Endometrial microvascular endothelial cells (primary cell): ENCODE data around the gene C3. TPM values are rescaled to one million over a fixed set of nuclear protein-coding genes. Genes with fewer than 3 reads are reported as not detected.
"Not testable (repeated sequence)": the region's sequence is repeated elsewhere in the genome, so short reads cannot be mapped to it uniquely, and the experiment has no call there.

ENCODE experiments used
- in situ Hi-C: cut with HindIII; loops from 2 replicates; pipeline ENCODE4 v1.10.0; 2017; ENCODE audit warnings: low sequenced_read_pairs, low pct_unique_long_range_greater_than_20kb; ENCODE audit errors: inconsistent ontology term
- total RNA-seq: library from RNA; depleted of rRNA; stranded (reverse); fragments of >200 nt; gene quantifications from one replicate; pipeline ENCODE4 v1.2.3, GENCODE V29; 2015; ENCODE audit errors: inconsistent ontology term

The C3 gene
- total RNA-seq, 1 donor from 2014 or later: not detected

DNA sequence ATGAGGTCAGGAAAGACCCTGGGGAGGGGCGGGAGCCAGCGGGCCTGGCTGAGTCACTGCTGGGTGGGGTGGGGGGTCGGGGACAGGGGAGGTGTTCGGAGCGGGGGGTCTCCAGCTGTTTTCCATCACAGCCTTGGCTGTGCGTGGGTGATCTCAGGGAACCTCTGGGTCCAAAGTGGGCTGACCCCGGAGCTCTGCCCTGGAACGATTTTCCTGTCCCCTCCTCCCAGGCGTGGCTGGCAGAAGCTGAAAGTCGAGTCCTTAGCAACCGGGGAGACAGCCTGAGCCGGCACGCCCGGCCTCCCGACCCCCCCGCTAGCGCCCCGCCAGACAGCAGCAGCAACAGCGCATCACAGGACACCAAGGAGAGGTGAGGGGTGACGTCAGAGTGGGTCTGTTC, 29.6 kb upstream of the C3 start:
- in situ Hi-C loops: no loop called here

- in situ Hi-C loops: not testable (repeated sequence)
These were observed 28.1 kb upstream of the C3 start for GRCh38 chr19:6748543-6748942.

DNA sequence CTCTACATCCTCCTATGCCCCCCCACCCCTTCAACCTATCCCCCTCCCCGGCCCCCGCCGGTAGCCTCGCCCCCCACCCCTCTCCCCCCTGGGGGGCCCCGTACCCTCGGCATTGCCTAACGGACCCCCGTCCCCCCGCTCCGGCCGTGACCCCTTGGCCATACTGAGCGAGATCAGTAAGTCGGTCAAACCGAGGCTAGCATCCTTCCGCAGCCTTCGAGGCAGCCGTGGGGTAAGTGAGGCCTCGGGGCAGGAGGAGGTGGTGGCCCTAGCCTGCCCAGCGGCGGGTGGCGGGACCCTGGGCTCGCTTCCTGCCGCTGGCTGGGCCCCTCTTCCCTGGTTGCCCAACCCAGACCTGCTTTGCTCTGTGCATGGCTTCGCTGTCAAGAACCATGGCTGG, 25.5 kb upstream of the C3 start:
- in situ Hi-C loops: no loop called here

DNA sequence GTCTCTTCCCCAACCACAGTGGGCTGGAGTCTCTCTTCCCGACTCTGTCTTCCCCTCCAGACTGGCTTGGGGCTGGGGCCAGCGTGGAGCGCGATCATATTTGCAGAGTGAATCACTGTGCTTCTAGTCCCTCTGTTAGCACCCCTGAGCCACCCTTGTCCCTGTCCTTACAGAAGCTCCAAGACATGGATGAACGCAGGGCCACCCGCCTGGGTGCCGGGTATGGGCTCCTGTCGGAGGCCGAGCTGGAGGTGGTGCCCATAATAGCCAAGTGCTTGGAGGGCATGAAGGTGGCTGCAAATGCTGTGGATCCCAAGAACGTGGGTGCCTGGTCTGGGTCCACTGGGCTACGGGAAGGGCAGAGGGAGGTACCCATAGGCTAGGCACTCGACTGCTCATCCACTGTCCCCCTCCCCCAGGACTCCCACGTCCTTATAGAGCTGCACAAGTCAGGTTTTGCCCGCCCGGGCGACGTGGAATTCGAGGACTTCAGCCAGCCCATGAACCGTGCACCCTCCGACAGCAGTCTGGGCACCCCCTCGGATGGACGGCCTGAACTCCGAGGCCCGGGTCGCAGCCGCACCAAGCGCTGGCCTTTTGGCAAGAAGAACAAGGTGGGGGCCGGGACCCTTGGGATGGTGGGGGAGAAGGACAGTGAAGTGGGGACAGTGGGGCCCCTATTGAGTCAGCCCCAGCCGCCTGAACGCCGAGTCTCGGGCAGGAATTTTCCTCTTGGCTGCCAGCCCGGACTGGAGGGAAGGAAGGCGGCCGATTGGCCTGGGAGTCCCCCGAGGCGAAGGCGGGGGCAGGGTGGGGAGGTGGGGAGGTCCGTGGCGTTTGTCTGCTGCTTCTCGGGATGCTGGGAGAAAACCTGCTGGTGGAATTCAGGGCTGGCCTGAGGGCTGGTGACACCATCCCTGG, 24.2 kb upstream of the C3 start:
- in situ Hi-C loops: no loop called here

DNA sequence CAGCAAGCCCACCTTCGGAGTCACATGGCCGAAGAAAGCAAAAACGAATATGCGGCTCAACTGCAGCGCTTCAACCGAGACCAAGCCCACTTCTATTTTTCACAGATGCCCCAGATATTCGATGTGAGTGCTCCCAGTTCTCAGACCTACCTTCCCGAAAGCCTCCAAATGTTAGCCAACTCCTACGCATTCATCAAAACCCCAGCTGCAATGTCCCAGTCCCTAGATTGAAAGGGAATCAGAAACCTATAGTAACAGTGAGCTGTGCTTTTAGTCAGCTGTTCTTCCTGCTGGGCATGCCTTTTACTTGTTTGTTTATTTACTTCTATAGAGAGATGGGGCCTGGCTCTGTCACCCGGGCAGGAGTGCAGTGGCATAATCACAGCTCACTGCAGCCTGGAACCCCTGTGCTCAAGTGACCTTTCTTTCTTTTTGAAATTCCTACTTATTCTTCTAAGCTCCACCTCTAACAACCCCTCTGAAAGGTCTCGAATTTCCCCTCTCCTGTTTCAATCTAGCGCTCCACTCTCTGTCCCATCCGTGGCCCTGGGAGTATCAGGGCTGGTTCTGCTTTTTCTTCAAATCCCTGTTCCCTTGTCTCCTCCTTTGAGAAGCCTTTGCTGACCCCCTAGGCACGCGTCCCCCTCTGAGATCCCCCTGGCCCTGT, 23.4 kb upstream of the C3 start:
- in situ Hi-C loops: no loop called here

GRCh38 chr19:6743066-6743465, 22.6 kb upstream of the C3 start:
- in situ Hi-C loops: no loop called here

DNA sequence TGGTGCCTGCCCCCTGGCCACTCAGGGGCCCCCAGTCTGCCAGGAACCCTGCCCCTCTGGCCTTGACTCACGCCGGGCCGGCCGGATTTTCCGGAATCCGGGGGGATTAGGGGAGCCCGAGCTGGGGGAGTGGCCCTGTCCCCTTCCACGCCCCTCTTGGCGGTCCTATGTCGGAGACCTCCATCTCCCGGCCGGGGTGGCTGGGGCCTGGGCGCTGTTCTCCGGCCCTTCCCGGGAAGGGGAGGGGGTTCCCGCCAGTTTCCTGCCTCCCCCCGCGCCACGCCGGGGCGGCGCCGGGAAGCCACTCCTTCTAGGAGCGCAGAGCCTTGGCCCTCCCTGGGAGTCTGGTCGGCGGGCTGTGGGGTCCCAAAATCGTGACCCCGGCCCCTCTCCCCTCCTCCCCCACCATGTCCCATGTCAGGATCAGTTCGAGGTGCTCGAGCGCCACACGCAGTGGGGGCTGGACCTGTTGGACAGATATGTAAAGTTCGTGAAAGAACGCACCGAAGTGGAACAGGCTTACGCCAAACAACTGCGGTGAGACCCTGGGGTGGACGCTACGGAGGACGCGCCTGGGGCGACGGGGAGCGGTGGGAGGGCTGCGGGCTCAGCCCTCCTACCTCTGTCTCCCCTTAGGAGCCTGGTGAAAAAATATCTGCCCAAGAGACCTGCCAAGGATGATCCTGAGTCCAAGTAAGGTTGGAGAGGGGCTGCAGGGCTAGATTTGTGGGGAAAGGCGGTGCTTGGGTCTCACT, 20.3 kb upstream of the C3 start:
- in situ Hi-C loops: no loop called here

DNA sequence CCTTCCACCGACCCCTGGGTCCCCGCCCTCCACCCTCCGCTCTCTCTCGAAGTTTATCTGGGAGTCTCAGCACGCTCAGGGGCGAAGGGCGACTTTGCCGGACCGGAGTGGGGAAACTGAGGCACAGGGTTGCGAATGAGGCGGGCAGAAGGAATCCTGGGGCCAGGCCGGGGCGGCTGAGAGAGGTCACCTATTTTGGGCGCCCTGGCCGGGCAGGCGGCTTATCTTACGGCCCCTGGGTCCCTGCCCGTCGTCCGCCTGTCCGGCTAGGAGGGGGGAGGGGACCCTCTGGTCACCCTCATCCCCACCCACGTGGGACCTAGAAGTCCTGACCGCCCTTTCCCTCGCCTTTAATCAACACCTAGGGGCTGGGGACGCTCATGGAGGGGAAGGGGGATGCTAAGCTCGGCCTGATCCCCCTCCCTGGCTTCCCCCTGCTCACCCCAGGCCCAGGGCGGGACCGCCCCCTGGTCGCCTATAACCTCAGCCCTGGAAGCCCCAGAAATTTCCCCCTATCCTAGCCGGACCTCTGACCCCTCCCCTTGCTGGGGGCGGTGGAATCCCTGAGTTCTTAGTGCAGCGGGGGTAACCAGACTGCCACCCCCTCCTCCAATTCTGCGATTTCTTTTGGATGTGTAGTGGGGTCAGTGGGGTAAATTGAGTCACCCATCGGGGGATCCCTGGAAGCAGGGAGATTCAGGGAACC, 19.6 kb upstream of the C3 start:
- in situ Hi-C loops: no loop called here

DNA sequence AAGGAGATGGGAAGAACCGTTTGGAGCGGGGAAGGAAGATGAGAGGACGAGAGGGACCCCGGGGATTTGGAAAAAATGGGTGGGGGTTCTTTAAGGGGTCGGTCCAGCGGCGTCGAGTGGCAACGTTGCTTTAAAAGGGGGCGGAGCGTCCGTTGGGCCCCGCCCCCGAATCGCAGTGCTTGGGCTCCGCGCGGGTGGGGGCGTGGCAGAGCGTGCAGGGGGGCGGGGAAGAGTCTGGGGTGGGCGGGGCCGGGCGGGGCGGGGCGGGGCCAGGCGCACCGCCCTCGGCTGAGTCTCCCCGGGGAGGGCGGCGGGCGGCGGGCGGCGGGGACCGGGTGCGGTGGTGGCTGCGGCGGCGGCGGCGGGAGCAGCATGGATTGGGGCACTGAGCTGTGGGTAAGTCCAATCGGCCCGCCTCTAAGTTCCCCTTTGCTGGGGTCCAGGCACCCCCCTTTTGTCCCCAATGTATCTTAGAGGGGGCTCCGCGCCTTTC, 19.0 kb upstream of the C3 start, which contains the start of gene TRIP10:
Gene TRIP10, plus strand, starts transcription at position 291 of the 493 bp plus-strand sequence. Its CDS starts 82 bp downstream, at position 373.
- in situ Hi-C loops: no loop called here

DNA sequence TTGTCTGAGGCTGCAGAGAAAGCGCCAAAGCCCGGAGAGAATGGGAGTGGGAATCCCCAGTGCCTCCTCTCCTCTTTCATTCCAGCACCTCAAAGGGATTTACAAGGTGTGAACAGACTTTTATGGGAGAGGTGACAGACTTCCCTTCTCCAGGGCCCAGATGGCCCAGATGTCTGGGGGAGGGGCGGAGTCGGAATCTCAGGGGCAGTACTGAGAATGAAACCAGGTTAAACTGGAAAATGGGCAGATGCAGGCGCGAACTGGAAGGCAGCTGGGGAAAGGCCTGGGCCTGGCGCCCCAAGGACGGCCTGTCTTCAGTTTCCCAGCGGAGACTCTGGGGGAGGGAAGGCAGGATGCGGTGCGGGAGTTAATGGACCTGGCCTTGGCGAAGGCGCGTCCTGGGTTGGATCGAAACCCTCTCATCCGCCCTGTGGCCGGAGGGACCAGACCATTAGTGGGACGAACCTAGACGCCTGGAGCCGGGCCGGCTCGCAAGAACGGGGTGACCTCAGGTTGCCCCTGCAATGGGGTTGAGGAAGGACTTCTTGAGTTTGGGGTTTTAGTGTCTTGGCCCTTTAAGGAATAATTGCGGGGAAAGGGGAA, 18.4 kb upstream of the C3 start:
- in situ Hi-C loops: no loop called here

GRCh38 chr19:6737873-6738786, 17.7 kb upstream of the C3 start:
- in situ Hi-C loops: no loop called here

- in situ Hi-C loops: no loop called here
These were observed 16.9 kb upstream of the C3 start, which contains the start of gene GPR108 for GRCh38 chr19:6737284-6737872. Gene GPR108 (minus strand): TSS chr19:6737580. CDS start chr19:6737576, 4 bp downstream.

- in situ Hi-C loops: no loop called here
These were observed 16.4 kb upstream of the C3 start for GRCh38 chr19:6736917-6737283.

GRCh38 chr19:6736169-6736916, 15.9 kb upstream of the C3 start:
- in situ Hi-C loops: no loop called here

GRCh38 chr19:6735181-6735911, 14.9 kb upstream of the C3 start:
- in situ Hi-C loops: no loop called here
